Activated CD8-positive, alpha-beta memory T cell treated with anti-CD3 and anti-CD28 coated beads, Interleukin-2, amount 50 U/mL, for 48 hours (primary cell): Measurements from ENCODE around the gene CD36.

Experiments
- DNase-seq: peaks from one replicate; pipeline ENCODE4 v3.0.0-alpha.2; 2020

CD36 gene

DNA sequence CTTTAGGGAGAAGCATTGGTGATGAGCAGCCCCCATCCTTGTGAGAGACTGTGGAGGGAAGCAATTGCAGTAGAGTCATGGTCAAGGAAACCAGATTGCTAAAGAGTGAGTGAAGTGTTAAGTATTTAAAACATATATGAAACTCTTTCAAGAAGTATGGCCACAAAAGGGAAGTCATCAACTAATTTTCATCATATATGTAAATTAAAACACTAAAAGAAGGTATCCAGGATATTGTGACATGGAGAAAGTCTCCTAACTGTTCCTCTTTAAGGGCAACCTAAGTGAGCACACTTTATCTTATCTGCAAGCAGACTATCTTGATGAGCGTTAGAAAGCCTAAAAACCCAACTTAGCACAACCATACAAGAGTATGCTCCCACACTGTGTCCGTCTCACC, 69.7 kb downstream of the CD36 start:
- no peak for DNase-seq

DNA sequence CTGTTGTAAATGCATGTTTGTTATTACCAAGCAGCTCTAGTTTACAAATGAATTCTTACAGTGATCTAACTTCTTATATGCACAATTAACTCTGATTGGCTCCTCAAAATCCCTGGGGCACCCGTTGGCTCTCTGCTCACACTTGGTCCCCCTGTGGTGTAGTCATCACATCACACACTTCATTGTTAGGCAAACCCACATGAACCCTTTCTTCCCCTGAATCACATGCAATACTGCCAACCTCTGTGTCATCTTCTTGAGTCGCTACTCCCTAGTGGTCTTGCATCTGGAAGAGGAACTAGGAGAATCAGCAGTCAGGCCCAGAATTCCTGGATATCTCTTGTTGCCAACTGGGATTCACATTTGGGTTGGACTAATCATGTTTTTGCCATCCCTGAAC, 73.1 kb downstream of the CD36 start:
- DNase-seq: no peak

DNA sequence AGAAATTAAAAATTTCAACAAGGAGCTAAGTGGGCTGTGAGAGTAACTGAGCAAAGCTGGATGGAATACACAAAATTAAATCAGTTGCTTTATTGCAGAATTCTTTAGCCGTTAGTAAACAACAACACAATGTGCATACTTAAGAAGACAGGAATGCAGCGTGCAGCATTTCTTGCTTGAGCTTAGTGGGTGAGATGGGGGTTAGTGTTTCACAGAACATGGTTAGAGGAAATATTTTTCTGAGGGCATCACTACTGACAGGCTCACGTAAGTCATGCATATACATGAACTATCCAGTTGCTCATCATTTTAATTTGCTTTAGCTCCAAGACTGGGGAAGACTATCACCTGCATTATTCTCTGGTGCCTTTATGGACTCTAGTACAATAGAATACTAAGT, 80.8 kb downstream of the CD36 start:
- DNase-seq: no peak

DNA sequence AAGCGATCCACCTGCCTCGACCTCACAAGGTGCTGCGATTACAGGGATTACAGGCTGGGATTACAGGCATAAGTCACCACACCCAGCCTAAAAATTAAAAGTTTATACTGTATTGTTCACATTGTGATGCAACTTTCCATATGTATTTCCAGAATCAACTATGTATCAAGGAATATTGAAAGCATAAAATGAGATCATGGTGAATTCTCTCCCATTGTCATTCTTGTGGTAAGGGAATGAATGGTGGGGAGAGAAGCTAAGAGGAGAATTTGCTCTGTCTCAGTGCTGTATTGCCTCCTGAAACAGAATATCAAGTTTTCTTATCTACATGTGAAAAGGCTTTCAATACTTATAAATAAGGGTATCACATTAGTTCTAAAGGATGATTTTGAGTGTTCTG, 81.7 kb downstream of the CD36 start:
- no peak for DNase-seq

DNA sequence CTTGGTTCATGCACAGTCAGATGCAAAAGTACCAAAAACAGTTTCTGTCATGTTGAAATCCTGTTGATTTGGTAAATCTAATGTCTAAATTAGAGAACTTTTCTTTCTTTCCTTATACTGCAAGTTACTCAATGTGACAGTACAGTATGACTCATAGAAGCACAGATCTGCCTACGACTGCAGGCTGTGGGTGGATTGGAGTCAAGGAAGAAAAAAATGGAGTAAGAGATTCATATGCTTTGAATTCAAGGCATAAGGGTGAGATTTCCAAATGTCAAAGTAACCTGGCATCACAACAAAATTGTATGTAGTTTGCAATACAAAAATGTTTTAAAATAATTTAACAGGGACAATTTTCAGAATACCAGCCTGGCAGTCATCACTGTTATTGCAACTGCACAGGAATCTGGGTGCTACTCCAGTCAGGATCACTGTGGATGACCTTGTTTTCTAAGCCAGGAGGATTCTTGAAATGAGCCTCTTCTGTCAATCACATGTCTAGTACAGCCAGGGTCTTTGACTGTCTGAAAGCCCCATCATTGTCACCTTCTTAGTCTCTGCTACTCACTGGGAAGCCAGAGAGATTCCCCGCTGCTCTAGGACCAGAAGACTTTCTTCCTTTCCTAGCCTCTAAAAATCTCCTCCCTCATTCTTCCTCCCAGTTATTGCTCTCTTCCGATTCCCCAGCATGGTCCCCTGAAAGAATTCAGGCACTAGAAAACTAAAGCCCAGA, 83.6 kb downstream of the CD36 start:
- no peak for DNase-seq

DNA sequence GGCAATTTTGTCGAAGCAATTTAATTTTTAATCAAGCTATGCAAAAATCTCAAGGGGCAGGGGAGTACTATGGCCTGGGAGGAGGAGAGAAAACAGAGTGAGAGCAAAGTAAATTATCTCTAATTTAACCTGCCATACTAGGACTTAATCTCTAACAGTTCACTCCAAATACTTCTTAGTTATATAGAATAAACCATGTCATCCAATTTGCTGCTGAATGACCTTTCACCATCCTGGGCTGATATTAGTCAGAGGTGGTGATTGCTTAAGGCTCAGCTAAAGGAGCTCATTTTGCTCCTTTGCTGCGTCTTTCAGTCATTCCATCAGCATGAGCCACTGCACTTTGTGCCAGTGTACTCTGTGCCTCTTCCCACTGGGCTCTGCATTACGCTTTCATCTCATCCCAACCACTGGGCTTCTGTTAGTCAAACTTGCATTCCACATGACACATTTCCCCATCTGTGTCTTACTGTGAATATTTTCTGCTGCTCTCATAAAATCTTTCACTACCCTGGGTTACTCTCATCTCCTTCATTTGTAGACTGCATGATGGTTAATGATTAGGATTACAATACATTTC, 84.3 kb downstream of the CD36 start:
- DNase-seq: no peak

DNA sequence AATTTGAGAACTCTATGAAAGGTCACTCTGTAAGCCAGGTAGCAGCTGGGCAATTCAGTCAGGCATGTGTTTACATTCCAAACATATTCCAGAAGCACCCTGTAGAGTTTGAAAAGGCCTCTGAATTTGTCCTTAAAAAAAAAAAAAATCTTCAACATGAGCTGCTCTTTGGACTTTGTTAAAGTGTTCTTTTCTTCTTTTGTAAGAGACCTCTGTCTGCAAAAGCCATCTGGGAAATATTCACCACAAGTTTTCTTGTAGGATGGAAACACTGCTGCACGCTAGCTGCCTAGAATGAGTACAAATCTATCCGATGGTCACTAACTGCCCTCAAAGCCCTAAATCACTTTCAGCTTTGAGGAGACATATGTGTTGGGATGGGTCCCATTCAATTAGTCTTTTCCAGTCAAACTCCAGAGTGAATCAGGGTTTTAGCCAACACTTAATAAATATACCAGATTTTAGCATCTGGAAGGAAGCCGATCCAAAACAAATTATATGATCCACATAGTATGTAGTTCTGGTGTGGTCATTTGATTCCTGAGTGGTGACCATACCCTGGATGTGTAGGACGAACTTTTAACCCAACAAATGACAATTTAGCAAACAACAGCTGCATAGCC, 85.9 kb downstream of the CD36 start:
- no peak for DNase-seq

DNA sequence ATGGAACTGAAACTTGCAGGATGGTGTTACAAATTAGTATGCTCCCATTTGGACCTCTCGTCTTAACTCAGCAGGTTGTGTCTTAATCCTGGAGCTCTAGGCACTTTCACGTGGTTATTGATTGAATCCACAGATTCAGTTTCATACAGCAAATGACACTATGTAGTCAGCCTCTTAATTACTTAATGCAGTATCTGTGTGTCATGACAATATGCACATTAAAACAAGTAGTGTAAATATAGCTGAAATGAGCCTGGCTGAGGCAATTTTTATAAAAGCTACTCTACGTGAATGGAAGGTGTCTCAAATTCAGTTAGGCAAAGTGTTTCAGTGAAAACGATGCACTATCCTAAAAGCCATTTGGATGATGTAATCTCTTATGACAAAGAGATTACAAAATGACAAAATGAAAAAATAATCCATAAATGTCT, 86.8 kb downstream of the CD36 start:
- DNase-seq: no peak
